ENCODE data around the gene COX20.
"Not testable (repeated sequence)": the region's sequence is repeated elsewhere in the genome, so short reads cannot be mapped to it uniquely, and the experiment has no call there.

DNA sequence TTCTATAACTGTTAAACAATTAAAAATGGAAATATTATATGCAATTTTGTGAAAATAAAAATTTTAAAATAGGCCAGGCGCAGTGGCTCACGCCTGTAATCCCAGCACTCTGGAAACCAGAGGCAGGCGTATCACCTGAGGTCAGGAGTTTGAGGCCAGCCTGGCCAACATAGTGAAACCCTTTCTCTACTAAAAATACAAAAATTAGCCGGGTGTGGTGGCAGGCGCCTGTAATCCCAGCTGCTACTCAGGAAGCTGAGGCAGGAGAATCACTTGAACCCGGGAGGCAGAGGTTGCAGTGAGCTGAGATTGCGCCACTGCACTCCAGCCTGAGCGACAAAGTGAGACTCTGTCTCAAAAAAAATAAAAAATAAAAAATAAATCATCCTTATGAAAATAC is 2.2 kb upstream of the COX20 start:
- not testable (repeated sequence) for TF ChIP-seq EZH2 (IDR thresholded peaks at IDR 0.05; ENCODE audit: low read length)
- TF ChIP-seq, protein P1, sequence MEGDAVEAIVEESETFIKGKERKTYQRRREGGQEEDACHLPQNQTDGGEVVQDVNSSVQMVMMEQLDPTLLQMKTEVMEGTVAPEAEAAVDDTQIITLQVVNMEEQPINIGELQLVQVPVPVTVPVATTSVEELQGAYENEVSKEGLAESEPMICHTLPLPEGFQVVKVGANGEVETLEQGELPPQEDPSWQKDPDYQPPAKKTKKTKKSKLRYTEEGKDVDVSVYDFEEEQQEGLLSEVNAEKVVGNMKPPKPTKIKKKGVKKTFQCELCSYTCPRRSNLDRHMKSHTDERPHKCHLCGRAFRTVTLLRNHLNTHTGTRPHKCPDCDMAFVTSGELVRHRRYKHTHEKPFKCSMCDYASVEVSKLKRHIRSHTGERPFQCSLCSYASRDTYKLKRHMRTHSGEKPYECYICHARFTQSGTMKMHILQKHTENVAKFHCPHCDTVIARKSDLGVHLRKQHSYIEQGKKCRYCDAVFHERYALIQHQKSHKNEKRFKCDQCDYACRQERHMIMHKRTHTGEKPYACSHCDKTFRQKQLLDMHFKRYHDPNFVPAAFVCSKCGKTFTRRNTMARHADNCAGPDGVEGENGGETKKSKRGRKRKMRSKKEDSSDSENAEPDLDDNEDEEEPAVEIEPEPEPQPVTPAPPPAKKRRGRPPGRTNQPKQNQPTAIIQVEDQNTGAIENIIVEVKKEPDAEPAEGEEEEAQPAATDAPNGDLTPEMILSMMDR (optimal IDR thresholded peaks at IDR 0.05 in 1 of 3, IDR thresholded peaks at IDR 0.05 in 1 of 3, conservative IDR thresholded peaks at IDR 0.05 in 1 of 3; ENCODE audit: extremely low read depth in 1 of 3, insufficient read depth in 2 of 3, low read length in 3 of 3) = not testable (repeated sequence)

All from keratinocyte (primary cell).